Measurements from ENCODE around the gene RAVER1. TPM values are rescaled to one million over a fixed set of nuclear protein-coding genes. Genes with fewer than 3 reads are reported as not detected.
A peak's percentile ranks its signal among the peaks of the same experiment; 100 is the strongest.

RAVER1 gene
- total and polyA plus RNA-seq, 10 of the 15 experiments (the other 5 are each of a cell fraction or from before 2014, with no cell fraction given) = 0.03 to 87.0 (median 12.1) TPM

DNA sequence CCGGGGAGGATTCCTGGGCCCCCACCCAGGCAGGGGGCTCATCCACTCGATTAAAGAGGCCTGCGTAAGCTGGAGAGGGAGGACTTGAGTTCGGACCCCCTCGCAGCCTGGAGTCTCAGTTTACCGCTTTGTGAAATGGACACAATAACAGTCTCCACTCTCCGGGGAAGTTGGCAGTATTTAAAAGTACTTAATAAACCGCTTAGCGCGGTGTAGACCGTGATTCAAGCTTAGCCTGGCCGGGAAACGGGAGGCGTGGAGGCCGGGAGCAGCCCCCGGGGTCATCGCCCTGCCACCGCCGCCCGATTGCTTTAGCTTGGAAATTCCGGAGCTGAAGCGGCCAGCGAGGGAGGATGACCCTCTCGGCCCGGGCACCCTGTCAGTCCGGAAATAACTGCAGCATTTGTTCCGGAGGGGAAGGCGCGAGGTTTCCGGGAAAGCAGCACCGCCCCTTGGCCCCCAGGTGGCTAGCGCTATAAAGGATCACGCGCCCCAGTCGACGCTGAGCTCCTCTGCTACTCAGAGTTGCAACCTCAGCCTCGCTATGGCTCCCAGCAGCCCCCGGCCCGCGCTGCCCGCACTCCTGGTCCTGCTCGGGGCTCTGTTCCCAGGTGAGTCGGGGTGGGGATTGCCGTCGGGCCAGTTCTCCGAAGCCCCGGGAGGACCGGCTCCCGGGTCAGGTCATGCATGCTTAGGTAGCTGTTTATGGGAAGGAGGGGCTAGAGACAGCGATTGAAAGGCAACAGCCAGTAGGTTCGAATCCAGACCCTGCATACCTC lies 62.5 kb downstream of the RAVER1 start, which contains the start of gene ICAM1 (continued):
- TF ChIP-seq, protein P1, sequence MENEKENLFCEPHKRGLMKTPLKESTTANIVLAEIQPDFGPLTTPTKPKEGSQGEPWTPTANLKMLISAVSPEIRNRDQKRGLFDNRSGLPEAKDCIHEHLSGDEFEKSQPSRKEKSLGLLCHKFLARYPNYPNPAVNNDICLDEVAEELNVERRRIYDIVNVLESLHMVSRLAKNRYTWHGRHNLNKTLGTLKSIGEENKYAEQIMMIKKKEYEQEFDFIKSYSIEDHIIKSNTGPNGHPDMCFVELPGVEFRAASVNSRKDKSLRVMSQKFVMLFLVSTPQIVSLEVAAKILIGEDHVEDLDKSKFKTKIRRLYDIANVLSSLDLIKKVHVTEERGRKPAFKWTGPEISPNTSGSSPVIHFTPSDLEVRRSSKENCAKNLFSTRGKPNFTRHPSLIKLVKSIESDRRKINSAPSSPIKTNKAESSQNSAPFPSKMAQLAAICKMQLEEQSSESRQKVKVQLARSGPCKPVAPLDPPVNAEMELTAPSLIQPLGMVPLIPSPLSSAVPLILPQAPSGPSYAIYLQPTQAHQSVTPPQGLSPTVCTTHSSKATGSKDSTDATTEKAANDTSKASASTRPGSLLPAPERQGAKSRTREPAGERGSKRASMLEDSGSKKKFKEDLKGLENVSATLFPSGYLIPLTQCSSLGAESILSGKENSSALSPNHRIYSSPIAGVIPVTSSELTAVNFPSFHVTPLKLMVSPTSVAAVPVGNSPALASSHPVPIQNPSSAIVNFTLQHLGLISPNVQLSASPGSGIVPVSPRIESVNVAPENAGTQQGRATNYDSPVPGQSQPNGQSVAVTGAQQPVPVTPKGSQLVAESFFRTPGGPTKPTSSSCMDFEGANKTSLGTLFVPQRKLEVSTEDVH (IDR thresholded peaks at IDR 0.05; ENCODE audit: low read depth, partially characterized antibody) = no peak
- TF ChIP-seq, protein P2, sequence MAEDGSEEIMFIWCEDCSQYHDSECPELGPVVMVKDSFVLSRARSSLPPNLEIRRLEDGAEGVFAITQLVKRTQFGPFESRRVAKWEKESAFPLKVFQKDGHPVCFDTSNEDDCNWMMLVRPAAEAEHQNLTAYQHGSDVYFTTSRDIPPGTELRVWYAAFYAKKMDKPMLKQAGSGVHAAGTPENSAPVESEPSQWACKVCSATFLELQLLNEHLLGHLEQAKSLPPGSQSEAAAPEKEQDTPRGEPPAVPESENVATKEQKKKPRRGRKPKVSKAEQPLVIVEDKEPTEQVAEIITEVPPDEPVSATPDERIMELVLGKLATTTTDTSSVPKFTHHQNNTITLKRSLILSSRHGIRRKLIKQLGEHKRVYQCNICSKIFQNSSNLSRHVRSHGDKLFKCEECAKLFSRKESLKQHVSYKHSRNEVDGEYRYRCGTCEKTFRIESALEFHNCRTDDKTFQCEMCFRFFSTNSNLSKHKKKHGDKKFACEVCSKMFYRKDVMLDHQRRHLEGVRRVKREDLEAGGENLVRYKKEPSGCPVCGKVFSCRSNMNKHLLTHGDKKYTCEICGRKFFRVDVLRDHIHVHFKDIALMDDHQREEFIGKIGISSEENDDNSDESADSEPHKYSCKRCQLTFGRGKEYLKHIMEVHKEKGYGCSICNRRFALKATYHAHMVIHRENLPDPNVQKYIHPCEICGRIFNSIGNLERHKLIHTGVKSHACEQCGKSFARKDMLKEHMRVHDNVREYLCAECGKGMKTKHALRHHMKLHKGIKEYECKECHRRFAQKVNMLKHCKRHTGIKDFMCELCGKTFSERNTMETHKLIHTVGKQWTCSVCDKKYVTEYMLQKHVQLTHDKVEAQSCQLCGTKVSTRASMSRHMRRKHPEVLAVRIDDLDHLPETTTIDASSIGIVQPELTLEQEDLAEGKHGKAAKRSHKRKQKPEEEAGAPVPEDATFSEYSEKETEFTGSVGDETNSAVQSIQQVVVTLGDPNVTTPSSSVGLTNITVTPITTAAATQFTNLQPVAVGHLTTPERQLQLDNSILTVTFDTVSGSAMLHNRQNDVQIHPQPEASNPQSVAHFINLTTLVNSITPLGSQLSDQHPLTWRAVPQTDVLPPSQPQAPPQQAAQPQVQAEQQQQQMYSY (CRISPR knock-in tag; IDR thresholded peaks at IDR 0.05) = no peak
- TF ChIP-seq ATF7 (IDR thresholded peaks at IDR 0.05; ENCODE audit: low read depth) = no peak; the same call in 1 of the 2 replicates
- no peak for TF ChIP-seq EP300 (IDR thresholded peaks at IDR 0.05; ENCODE audit: borderline replicate concordance in 1 of 2, control insufficient read depth in 1 of 2, low read depth in 2 of 2, low read length in 2 of 2)
- TF ChIP-seq, protein P3, sequence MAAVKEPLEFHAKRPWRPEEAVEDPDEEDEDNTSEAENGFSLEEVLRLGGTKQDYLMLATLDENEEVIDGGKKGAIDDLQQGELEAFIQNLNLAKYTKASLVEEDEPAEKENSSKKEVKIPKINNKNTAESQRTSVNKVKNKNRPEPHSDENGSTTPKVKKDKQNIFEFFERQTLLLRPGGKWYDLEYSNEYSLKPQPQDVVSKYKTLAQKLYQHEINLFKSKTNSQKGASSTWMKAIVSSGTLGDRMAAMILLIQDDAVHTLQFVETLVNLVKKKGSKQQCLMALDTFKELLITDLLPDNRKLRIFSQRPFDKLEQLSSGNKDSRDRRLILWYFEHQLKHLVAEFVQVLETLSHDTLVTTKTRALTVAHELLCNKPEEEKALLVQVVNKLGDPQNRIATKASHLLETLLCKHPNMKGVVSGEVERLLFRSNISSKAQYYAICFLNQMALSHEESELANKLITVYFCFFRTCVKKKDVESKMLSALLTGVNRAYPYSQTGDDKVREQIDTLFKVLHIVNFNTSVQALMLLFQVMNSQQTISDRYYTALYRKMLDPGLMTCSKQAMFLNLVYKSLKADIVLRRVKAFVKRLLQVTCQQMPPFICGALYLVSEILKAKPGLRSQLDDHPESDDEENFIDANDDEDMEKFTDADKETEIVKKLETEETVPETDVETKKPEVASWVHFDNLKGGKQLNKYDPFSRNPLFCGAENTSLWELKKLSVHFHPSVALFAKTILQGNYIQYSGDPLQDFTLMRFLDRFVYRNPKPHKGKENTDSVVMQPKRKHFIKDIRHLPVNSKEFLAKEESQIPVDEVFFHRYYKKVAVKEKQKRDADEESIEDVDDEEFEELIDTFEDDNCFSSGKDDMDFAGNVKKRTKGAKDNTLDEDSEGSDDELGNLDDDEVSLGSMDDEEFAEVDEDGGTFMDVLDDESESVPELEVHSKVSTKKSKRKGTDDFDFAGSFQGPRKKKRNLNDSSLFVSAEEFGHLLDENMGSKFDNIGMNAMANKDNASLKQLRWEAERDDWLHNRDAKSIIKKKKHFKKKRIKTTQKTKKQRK (IDR thresholded peaks at IDR 0.05; ENCODE audit: low read depth, low read length) = no peak
- peak; percentile 71 to 82 for TF ChIP-seq BHLHE40 (IDR thresholded peaks at IDR 0.05; ENCODE audit: borderline replicate concordance in 1 of 2, low read depth in 2 of 2, low read length in 1 of 2)
- TF ChIP-seq, protein P4, sequence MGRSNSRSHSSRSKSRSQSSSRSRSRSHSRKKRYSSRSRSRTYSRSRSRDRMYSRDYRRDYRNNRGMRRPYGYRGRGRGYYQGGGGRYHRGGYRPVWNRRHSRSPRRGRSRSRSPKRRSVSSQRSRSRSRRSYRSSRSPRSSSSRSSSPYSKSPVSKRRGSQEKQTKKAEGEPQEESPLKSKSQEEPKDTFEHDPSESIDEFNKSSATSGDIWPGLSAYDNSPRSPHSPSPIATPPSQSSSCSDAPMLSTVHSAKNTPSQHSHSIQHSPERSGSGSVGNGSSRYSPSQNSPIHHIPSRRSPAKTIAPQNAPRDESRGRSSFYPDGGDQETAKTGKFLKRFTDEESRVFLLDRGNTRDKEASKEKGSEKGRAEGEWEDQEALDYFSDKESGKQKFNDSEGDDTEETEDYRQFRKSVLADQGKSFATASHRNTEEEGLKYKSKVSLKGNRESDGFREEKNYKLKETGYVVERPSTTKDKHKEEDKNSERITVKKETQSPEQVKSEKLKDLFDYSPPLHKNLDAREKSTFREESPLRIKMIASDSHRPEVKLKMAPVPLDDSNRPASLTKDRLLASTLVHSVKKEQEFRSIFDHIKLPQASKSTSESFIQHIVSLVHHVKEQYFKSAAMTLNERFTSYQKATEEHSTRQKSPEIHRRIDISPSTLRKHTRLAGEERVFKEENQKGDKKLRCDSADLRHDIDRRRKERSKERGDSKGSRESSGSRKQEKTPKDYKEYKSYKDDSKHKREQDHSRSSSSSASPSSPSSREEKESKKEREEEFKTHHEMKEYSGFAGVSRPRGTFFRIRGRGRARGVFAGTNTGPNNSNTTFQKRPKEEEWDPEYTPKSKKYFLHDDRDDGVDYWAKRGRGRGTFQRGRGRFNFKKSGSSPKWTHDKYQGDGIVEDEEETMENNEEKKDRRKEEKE (IDR thresholded peaks at IDR 0.05) = no peak
- TF ChIP-seq NFYA (IDR thresholded peaks at IDR 0.05; ENCODE audit: borderline replicate concordance, low read depth, low read length) = no peak
- no peak for TF ChIP-seq KDM1A (IDR thresholded peaks at IDR 0.05; ENCODE audit: borderline replicate concordance)
- peak; percentile 51; the same call in 1 of the 2 replicates for TF ChIP-seq BACH1 (IDR thresholded peaks at IDR 0.05; ENCODE audit: borderline replicate concordance)

All from GM12878 (cell line).